GM19468 (cell line): Measurements from ENCODE around the gene PDLIM1.
"Not testable (repeated sequence)": the region's sequence is repeated elsewhere in the genome, so short reads cannot be mapped to it uniquely, and the experiment has no call there.

ENCODE experiments used
- ATAC-seq: cut with Tn5 transposase; IDR thresholded peaks from one replicate; pipeline ENCODE4 v1.9.1; 2021; ENCODE audit warnings: mild to moderate bottlenecking, moderate library complexity, moderate number of reproducible peaks; ENCODE audit not compliant: unreplicated experiment; ENCODE audit errors: extremely low read depth

The PDLIM1 gene

DNA sequence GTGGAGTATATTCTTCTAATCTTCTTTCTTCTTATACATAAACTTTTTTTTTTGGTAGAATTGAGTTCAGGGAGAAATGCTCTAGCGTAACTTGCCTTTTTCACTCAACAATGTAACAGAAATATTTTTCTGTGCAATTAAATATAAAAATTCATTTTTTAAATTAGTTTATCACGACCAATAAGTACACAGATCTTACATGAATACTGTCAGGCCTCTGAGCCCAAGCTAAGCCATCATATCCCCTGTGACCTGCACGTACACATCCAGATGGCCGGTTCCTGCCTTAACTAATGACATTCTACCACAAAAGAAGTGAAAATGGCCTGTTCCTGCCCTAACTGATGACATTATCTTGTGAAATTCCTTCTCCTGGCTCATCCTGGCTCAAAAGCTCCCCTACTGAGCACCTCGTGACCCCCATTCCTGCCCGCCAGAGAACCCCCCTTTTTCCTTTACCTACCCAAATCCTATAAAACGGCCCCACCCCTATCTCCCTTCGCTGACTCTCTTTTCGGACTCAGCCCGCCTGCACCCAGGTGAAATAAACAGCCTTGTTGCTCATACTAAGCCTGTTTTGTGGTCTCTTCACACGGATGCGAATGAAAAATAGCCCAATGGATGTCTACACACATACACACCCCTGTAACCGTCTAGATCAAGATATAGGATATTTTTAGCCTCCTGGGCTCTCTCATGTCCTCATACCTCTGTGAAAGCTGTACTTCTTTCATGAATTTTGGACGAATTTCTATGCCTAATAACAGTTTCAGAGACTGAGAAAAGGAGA is 61.7 kb downstream of the PDLIM1 start:
- not testable (repeated sequence) for ATAC-seq

DNA sequence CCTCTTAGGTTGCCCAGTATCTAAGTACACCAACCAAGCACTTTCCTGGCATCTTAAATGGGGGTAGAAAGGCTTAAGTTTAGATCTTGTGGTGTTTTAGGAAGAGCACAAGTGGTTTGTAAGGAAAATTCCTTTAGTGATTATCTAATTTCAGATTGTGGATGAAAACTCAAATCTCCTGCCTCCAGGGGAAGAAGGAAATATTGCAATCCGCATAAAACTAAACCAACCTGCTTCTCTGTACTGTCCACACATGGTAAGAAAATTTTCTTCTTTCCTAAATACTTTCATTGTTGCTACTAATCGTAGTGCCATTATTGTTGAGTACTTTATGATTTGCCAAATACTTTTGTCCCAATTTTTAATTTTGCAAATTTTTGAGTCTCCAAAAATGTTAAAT is 65.7 kb downstream of the PDLIM1 start:
- ATAC-seq = no peak

DNA sequence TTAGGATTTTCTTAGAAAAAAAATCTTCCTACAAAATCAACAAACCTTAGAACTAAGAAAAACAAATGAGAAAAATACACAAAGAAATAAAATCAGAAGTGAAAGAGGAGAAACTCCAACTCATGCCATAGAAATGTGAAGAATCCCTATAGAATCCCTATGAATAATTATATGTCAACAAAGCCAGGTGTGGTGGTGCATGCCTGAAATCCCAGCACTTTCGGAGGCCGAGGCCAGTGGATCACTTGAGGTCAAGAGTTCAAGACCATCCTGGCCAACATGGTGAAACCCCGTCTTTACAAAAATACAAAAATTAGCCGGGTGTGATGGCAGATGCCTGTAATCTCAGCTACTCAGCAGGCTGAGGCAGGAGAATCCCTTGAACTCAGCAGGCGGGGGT is 69.7 kb downstream of the PDLIM1 start:
- ATAC-seq = no peak

DNA sequence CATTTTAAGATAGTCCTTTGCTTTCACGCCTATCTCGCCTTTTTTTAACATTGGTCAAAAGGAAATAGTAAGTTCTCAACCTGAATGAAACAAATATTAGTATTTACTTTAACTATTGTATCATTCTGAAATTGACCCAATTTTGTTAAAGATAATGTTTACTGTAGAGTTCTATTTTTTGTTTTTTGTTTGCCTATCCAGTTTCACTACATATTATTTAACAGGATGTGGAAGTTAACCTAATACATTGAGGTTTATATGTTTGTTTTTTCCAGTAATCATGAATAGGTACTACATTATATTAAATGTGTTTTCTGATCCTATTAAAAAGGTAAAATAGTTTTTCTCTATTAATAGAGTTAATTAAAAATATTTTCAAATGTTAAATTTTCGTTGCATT is 70.3 kb downstream of the PDLIM1 start:
- ATAC-seq = no peak

DNA sequence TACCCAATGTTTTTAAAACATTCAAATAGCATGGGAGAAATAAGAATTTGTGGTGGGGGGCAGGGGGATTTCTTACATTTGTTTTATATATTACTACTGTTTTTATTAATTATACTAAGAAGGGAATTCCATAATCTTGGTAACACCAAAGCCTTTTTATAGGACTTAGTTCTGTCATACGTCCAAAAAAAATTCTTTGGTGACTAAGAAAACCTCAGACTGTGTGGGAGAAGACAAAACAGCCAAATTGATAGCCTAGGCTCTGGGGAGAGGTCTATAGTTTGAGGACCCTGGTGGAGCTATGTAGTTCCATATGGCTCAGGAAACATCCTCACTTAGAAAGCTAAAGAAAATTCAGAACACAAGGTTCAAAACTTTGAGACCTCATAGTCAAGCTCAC is 73.3 kb downstream of the PDLIM1 start:
- ATAC-seq = no peak

DNA sequence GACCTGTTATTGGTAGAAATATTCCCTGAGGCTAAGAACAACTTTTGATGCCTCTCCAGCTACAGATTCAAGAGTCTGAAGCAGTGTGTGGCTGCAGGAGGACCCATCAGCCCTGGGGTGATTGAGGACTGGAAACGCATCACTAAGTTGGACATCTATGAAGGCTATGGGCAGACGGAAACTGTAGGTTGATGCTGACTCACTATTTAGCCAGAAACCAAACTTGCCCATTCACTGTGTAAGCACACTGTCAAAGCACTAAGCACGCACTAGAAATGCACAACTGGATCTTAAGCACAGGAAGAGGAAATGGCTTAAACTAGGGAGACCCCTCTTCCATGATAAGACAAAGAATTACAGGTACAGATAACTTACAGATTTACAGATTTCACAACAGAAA is 76.0 kb downstream of the PDLIM1 start:
- no peak for ATAC-seq

DNA sequence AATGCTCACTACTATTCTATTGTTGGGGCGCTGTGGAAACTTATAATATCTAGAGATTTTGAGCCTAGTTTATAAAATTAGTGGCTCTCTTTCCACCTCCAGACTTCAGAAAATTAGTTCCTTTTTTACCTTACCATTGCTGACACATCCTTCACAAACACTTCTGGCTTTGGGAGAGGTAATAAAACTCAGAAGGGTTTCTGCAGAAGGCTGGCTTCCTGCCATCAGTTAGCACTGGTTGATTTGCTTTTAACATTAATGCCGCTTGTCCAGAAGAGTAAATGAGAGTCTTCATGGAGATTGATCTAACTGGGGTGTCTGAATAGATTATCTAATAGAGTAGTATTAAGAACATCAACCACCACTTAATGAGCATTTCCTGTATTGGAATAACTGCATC is 76.4 kb downstream of the PDLIM1 start:
- no peak for ATAC-seq

DNA sequence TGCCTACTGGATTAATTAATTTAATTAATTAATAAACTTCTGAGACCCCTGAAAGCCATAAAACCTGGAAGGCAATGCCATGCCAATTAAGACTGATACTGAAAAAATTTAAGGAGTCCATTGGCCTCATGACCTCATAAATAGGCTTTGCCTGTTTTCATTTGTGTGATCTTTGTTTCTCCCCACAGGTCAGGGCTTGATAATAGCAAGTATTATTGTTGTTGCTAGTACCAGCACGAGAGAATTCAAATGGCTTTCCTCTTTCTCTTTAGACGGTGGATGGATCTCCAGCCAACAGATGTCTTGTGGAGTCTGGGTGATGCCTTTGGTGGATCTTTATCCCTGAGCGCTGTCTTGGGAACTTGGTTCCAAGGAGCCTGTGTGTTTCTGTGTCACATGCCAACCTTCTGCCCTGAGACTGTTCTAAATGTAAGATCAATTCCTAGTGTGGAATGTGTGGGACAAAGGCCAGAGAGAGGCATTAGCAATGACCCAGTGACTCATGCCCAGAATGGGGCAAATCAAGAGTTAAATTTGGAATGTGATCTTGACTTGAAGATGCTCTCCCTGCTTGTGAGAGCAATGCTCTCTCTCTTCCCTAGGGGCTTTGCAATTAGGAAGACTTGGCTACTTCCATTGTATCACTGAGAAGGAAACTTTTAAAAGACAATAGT is 79.1 kb downstream of the PDLIM1 start:
- no peak for ATAC-seq

DNA sequence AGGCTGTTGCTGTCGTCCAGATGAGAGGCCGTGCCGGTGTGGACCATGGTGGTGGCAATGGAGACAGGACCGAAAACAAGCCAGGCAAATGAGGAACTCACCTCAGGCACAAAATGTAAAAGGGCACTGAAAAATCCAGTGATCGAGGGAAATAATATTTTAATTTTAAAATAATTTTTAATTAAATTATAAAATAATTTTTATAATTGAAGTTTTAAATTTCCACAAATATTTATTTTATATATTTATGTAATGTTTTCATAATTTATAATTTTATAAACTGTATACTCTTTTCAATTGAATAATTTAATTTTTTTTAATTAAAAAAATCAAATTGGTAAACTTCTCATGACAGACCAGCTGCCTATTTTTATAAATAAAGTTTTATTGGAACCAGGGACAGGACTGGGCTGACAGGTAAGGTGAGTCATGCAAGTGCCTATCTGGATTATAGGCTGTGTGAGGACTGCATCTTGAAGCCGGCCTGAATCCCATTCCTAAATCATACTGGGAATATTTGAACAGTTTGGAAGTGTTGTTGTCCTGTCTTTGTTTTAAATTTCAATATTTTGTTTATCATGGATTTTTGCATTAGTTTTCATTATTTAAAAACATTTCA is 81.2 kb downstream of the PDLIM1 start:
- no peak for ATAC-seq

DNA sequence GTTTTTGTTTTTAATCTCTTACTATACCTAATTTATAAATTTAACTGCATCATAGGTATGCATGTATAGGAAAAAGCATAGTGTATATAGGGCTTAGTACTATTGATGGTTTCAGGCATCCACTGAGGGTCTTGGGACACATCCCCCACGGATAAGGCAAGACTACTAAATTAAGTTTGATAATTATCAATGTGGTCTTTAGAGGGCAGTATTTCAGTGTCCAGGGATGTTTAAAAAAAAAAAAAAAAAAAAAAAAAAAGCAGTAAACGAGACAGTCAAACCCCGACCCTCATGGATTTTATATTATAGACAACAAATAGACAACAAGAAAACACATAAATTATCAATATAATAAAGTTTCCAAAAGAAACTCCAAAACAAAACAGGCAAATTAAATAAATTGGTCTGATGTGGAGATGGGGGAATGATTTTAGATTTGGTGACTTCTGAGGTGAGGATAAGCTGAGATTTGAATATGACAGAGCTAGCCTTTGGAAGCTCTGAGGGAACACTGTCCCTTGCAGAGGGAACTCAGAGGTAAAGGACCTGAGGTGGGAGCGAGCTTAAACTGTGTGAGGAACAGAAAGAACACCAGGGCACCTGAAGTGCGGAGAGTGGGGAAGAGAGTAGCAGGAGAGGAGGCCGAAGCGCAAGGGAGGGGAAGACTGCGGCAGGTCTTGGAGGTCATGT is 82.0 kb downstream of the PDLIM1 start:
- ATAC-seq = no peak

DNA sequence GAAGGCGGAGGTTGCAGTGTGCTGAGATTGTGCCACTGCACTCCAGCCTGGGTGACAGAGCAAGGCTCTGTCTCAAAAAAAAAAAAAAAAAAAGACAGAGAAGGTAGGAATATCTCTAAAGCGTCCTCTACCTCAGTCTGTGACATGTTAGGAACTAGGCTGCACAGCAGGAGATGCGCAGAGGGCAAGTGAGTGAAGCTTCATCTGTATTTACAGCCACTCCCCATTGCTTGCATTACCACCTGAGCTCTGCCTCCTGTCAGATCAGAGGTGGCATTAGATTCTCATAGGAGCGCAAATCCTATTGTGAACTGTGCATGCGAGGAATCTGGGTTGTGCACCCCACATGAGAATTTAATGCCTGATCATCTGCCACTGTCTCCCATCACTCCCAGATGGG is 87.9 kb downstream of the PDLIM1 start:
- ATAC-seq = not testable (repeated sequence)

DNA sequence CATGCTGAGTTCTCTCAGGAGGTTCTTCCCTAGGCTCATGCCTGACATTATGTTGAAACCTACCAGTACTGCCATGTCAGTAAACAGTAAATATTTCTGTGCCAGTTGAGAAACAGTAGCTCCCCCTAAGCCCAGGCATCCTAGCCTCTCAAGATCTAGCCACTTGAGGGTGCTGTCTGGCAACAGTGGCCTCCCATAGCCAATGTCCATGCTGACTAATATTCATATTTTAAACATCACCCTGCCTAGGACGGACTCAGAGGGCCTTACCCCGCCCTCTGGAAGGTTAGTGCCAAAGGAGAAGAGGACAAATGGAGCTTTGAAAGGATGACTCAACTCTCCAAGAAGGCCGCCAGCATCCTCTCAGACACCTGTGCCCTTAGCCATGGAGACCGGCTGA is 89.1 kb downstream of the PDLIM1 start:
- ATAC-seq = no peak

DNA sequence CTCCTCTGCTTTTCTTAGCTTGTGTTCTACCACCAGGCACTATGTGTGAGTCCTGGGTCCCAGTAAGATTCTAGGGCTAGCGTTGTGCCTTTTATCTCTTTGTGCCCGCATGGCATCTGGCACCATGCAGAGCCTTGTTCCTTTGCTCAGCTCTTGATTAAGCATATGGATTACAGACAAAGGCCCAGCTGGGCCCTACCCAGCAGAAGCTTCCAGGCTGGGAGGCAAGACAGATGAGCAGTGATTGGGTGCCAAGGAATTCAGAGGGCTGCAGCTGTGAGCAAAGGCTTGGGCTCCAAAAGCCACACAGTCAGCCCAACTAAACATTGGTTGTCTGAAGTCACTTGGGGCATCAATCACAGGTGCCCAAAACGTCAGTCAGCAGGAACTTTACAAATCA is 94.8 kb downstream of the PDLIM1 start:
- ATAC-seq = no peak

DNA sequence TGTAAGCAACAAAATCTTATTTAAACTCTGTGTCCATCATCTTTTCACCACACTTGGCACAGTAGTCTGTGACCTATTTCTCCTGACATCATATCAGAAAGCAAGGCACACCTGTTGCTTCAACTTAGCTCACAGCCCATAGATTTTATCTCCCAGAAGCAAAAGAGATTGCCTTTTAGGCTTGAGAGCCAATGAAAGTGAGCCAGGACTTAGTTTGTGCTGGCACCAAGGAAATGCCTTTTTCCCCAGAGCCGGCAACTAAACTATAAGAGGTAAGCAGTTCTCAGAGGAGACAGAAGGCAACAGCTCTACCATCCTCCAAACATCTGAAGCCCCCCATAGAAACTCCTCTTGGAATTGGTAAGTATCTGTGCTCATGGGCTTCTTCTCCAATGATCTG is 96.9 kb downstream of the PDLIM1 start, which contains the start of gene ACSM6:
Gene ACSM6, plus strand, starts transcription at position 295 of the 400 bp plus-strand sequence. CDS start 248 bp downstream, outside the sequence.
- no peak for ATAC-seq

DNA sequence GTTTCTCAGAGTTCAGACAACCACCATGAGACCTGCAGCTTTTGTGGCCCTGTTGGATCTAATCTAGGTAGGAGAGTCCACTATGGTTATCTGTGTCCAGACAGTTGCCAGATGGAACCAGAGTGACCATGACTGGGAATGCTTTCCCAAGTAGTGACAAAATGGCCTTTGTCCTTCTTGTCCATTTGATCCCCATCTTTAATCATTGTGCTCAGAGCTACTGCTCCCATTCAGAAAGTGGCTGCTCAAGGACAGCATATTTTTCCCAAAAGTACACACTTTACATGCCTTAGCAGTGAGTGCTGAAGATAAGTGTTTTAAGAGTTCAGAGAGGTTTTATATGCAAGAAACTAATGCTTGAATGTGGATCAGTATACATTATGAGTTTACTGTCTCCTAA is 102.2 kb downstream of the PDLIM1 start:
- no peak for ATAC-seq

DNA sequence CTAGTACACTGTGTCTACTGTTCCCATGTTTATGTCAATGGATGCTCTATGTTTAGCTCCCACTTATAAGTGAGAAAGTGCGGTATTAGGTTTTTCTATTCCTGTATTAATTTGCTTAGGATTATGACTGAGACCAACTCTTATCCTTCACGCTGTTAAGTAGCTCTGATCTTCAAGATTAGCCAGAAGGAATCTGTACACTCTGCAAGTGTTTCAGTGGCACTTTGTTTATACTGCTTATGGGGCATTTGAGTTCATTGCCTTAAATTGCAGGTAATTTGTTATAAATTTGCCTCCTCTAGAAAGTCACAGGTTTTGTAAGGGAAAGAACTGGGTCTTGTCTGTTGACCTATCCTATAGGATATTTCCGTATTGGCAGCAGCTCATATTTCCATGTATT is 103.2 kb downstream of the PDLIM1 start:
- ATAC-seq = no peak
